ENCODE data around the gene SSTR3.

SSTR3 gene

GRCh38 chr22:37199760-37200108, 12.5 kb downstream of the SSTR3 start:
- TF ChIP-seq EZH2 (IDR thresholded peaks at IDR 0.05; ENCODE audit: borderline replicate concordance, low read length): no peak
- TF ChIP-seq, protein P1, sequence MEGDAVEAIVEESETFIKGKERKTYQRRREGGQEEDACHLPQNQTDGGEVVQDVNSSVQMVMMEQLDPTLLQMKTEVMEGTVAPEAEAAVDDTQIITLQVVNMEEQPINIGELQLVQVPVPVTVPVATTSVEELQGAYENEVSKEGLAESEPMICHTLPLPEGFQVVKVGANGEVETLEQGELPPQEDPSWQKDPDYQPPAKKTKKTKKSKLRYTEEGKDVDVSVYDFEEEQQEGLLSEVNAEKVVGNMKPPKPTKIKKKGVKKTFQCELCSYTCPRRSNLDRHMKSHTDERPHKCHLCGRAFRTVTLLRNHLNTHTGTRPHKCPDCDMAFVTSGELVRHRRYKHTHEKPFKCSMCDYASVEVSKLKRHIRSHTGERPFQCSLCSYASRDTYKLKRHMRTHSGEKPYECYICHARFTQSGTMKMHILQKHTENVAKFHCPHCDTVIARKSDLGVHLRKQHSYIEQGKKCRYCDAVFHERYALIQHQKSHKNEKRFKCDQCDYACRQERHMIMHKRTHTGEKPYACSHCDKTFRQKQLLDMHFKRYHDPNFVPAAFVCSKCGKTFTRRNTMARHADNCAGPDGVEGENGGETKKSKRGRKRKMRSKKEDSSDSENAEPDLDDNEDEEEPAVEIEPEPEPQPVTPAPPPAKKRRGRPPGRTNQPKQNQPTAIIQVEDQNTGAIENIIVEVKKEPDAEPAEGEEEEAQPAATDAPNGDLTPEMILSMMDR (IDR thresholded peaks at IDR 0.05; ENCODE audit: low read length): no peak
- Histone ChIP-seq H3K27ac (ENCODE audit: low read depth, low read length, poor library complexity, severe bottlenecking) (peak overlapping the region; percentile 55), H3K4me3 (ENCODE audit: low read depth, low read length, poor library complexity, severe bottlenecking) (peak overlapping the region; percentile 20)

GRCh38 chr22:37199103-37199759, 13.0 kb downstream of the SSTR3 start:
- H3K9ac ChIP-seq (ENCODE audit: low read length): peak overlapping the region; percentile 86
- 0 out of 2 replicates have a peak overlapping the region, but pooled peaks have one; percentile 14 for H2AFZ ChIP-seq (ENCODE audit: low read length)
- H3K4me2 ChIP-seq (ENCODE audit: low read length): peak overlapping the region; percentile 81
- peak overlapping the region; percentile 78 for H3K27ac ChIP-seq (ENCODE audit: low read depth, low read length, poor library complexity, severe bottlenecking)
- TF ChIP-seq EZH2 (IDR thresholded peaks at IDR 0.05; ENCODE audit: borderline replicate concordance, low read length): no peak
- TF ChIP-seq, protein P1 (IDR thresholded peaks at IDR 0.05; ENCODE audit: low read length): peak; percentile 73
- H3K79me2 ChIP-seq (ENCODE audit: insufficient read depth, low read length): no peaks in the 10 kb centered on the region
- H3K9me3 ChIP-seq (ENCODE audit: low read length): no peaks in the 10 kb centered on the region
- no peaks in the 10 kb centered on the region for H3F3A ChIP-seq (ENCODE audit: insufficient read depth, low read length)
- peak overlapping the region; percentile 71 for H3K4me3 ChIP-seq (ENCODE audit: low read depth, low read length, poor library complexity, severe bottlenecking)
- H3K9me2 ChIP-seq (ENCODE audit: low read depth, low read length): no peaks in the 10 kb centered on the region
- H3K36me3 ChIP-seq (ENCODE audit: insufficient read depth, low read length): no peaks in the 10 kb centered on the region
- peaks cover under 1% of the 10 kb centered on the region; the same call in 1 of the 2 replicates for H3K27me3 ChIP-seq (ENCODE audit: insufficient read depth, low read length)
- no peaks in the 10 kb centered on the region for H4K20me1 ChIP-seq (ENCODE audit: insufficient read depth, low read length)
- H3K4me1 ChIP-seq (ENCODE audit: insufficient read depth, low read length, severe bottlenecking): peaks cover 27% of the 10 kb centered on the region

More at GRCh38 chr22:37199760-37200108, 12.5 kb downstream of the SSTR3 start:
- H3K9ac ChIP-seq (ENCODE audit: low read length): peak overlapping the region; percentile 55
- H3K27me3 ChIP-seq (ENCODE audit: insufficient read depth, low read length): no peaks in the 10 kb centered on the region
- no peaks in the 10 kb centered on the region for H3F3A ChIP-seq (ENCODE audit: insufficient read depth, low read length)
- H3K9me3 ChIP-seq (ENCODE audit: low read length): no peaks in the 10 kb centered on the region
- peaks cover 27% of the 10 kb centered on the region for H3K4me1 ChIP-seq (ENCODE audit: insufficient read depth, low read length, severe bottlenecking)
- H3K4me2 ChIP-seq (ENCODE audit: low read length): peak overlapping the region; percentile 57
- peak overlapping the region; percentile 14; the same call in 1 of the 2 replicates for H2AFZ ChIP-seq (ENCODE audit: low read length)
- H4K20me1 ChIP-seq (ENCODE audit: insufficient read depth, low read length): no peaks in the 10 kb centered on the region
- no peaks in the 10 kb centered on the region for H3K36me3 ChIP-seq (ENCODE audit: insufficient read depth, low read length)
- no peaks in the 10 kb centered on the region for H3K79me2 ChIP-seq (ENCODE audit: insufficient read depth, low read length)
- H3K9me2 ChIP-seq (ENCODE audit: low read depth, low read length): no peaks in the 10 kb centered on the region

DNA sequence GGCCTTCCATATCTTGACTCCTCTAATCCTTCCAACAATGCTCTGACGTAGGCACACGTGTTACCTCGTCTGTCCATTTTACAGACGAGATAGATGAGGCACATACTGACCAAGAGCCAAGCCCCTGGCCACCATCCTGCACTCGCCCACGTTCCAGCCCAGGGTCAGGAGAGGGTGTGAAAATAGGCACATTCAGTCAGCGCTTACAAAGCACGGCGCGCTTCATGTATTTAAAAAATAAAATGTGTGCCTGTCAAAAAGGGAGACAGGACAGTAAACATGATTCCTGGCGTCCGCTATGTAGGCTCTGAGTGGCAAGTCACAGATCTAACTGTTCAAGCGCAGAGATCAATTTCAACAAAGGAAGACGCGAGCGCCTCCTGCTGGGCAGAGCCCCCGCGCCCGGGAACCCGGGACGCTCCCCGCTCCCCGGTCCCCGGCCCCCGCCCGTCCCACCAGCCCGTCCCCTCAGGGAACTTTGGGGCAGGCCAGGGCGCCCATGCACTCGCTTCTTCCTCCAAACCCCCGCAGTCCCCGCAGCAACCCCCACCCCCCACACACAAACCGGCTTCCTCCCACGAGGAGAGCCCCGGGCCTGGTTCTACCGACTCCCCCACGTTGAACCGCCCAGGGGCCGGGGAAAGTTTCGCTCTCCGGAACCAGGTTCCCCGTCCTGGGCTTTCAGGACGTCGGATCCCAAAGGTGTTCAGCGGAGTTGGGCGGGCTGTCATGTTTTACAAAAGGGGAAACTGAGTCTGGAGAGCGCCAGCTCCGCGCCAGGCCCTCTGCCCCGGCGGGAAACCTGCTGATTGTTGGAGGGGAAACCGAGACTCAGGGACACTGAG, 13.8 kb downstream of the SSTR3 start:
- Histone ChIP-seq H3K9ac (ENCODE audit: low read length) (peak overlapping the region; percentile 86), H3K9me2 (ENCODE audit: low read depth, low read length) (no peaks in the 10 kb centered on the region), H3K4me2 (ENCODE audit: low read length) (peak overlapping the region; percentile 81), H3K27ac (ENCODE audit: low read depth, low read length, poor library complexity, severe bottlenecking) (peak overlapping the region; percentile 78), H3K36me3 (ENCODE audit: insufficient read depth, low read length) (no peaks in the 10 kb centered on the region), H4K20me1 (ENCODE audit: insufficient read depth, low read length) (no peaks in the 10 kb centered on the region), H3K4me3 (ENCODE audit: low read depth, low read length, poor library complexity, severe bottlenecking) (peak overlapping the region; percentile 71), H2AFZ (ENCODE audit: low read length) (no peak overlapping the region), H3K79me2 (ENCODE audit: insufficient read depth, low read length) (no peaks in the 10 kb centered on the region), H3K9me3 (ENCODE audit: low read length) (0 out of 2 replicates have a peak, but pooled peaks cover 3% of the 10 kb centered on the region), H3F3A (ENCODE audit: insufficient read depth, low read length) (no peaks in the 10 kb centered on the region), H3K27me3 (ENCODE audit: insufficient read depth, low read length) (peaks cover 8% of the 10 kb centered on the region; the same call in 1 of the 2 replicates), H3K4me1 (ENCODE audit: insufficient read depth, low read length, severe bottlenecking) (peaks cover 24% of the 10 kb centered on the region)
- no peak for TF ChIP-seq EZH2 (IDR thresholded peaks at IDR 0.05; ENCODE audit: borderline replicate concordance, low read length)
- TF ChIP-seq, protein P1 (IDR thresholded peaks at IDR 0.05; ENCODE audit: low read length): peak; percentile 78
